Activated CD4-positive, alpha-beta T cell treated with anti-CD3 and anti-CD28 coated beads, Interleukin-2, amount 50 U/mL, for 48 hours (primary cell): ENCODE measurements around the gene CCL18.
"Not testable (repeated sequence)": the region's sequence is repeated elsewhere in the genome, so short reads cannot be mapped to it uniquely, and the experiment has no call there.

Experiments
- DNase-seq, 2 experiments: peaks; one replicate each; pipeline ENCODE4 v3.0.0-alpha.2; 2020

CCL18 gene

GRCh38 chr17:36104701-36105181 lies 40.7 kb downstream of the CCL18 start:
- no peak for DNase-seq

GRCh38 chr17:36105781-36106492 lies 41.9 kb downstream of the CCL18 start:
- no peak for DNase-seq

- no peak for DNase-seq
Measured at GRCh38 chr17:36106493-36106835, 42.4 kb downstream of the CCL18 start.

- DNase-seq: no peak
Measured at GRCh38 chr17:36107660-36108059, 43.6 kb downstream of the CCL18 start.

GRCh38 chr17:36108265-36108664 lies 44.2 kb downstream of the CCL18 start:
- DNase-seq: not testable (repeated sequence)

GRCh38 chr17:36111068-36111490 lies 47.0 kb downstream of the CCL18 start:
- no peak for DNase-seq

GRCh38 chr17:36112572-36112971 lies 48.5 kb downstream of the CCL18 start:
- DNase-seq: no peak

- DNase-seq: not testable (repeated sequence)
Measured at GRCh38 chr17:36113131-36113530, 49.1 kb downstream of the CCL18 start.

- DNase-seq: not testable (repeated sequence)
Measured at GRCh38 chr17:36114971-36115648, 51.0 kb downstream of the CCL18 start.

- not testable (repeated sequence) for DNase-seq
Measured at GRCh38 chr17:36115649-36115977, 51.5 kb downstream of the CCL18 start.

- peak; percentile 68 to 81 for DNase-seq
Measured at GRCh38 chr17:36117505-36118382, 53.7 kb downstream of the CCL18 start.

GRCh38 chr17:36118477-36119353 lies 54.6 kb downstream of the CCL18 start:
- DNase-seq: no peak

- DNase-seq: no peak
Measured at GRCh38 chr17:36120221-36120620, 56.1 kb downstream of the CCL18 start.

- not testable (repeated sequence) for DNase-seq
Measured at GRCh38 chr17:36121099-36121498, 57.0 kb downstream of the CCL18 start.
